Testis (tissue), 3 donors: Measurements from ENCODE around the gene SERINC1. TPM values are rescaled to one million over a fixed set of nuclear protein-coding genes. Genes with fewer than 3 reads are reported as not detected.

Experiments used
- DNase-seq: peaks from one replicate; pipeline ENCODE4 v3.0.0-alpha.2; 2019
- H3K27ac ChIP-seq, 2 donors: fragments of 200-600 bp; sonication (generic); one replicate each; pipeline ENCODE4 v1.5.1; 2019
- H3K27me3 ChIP-seq: fragments of 200-600 bp; sonication (generic); one replicate; pipeline ENCODE4 v1.5.1; 2019
- H3K36me3 ChIP-seq: fragments of 200-600 bp; sonication (generic); one replicate; pipeline ENCODE4 v1.5.1; 2017; ENCODE audit warnings: low read depth; ENCODE audit errors: missing control alignments
- H3K4me1 ChIP-seq: fragments of 200-600 bp; sonication (generic); one replicate; pipeline ENCODE4 v1.5.1; 2019
- H3K4me3 ChIP-seq, 2 donors: fragments of 200-600 bp; sonication (generic); one replicate each; pipeline ENCODE4 v1.5.1; 2017 to 2019
- H3K9me3 ChIP-seq: fragments of 200-600 bp; sonication (generic); one replicate; pipeline ENCODE4 v1.5.1; 2017
- CTCF ChIP-seq, 3 experiments: fragments of 450-650 bp in 2 of 3; fragments of 200-600 bp in 1 of 3; sonication (generic) in 1 of 3; IDR thresholded peaks; one replicate each; pipeline ENCODE4 v1.5.1; 2016 to 2019; ENCODE audit warnings: antibody characterized with exemption in 3 of 3, mild to moderate bottlenecking in 2 of 3, moderate library complexity in 1 of 3
- POLR2A ChIP-seq: fragments of 450-650 bp; IDR thresholded peaks from one replicate; pipeline ENCODE4 v1.6.1; 2017; ENCODE audit warnings: antibody characterized with exemption, mild to moderate bottlenecking, moderate library complexity
- WGBS, 2 donors: methylation state at CpG; one replicate each; pipeline ENCODE4 v1.1.5; 2018; 5-methylcytosine and 5-hydroxymethylcytosine counted together
- intact Hi-C: fragments of 100-400 bp; cut with DNase I; formaldehyde crosslinking; loops from one replicate; pipeline ENCODE4 v1.15.1; 2023; ENCODE audit warnings: low total_unique reads
- polyA plus RNA-seq: library from polyadenylated mRNA; stranded (reverse); fragments of 350-450 nt; fragmentation: Illumina TruSeq; extraction: RNeasy Lipid Tissue Mini Kit (QIAGEN cat#74804); gene quantifications from one replicate; pipeline ENCODE4 v1.2.3, GENCODE V29; 2014; ENCODE audit warnings: low read depth, low replicate concordance; ENCODE audit not compliant: insufficient read depth
- total RNA-seq, 2 donors: library from RNA; depleted of rRNA; stranded (reverse); fragments of >200 nt; gene quantifications; one replicate each; pipeline ENCODE4 v1.2.3, GENCODE V29; 2016

Gene SERINC1
- total and polyA plus RNA-seq, 3 donors from 2014 or later: 83.8 to 142 (median 114) TPM

GRCh38 chr6:122422003-122422402 is 49.6 kb downstream of the SERINC1 start:
- TF ChIP-seq CTCF (IDR thresholded peaks at IDR 0.05) (no peak), POLR2A (no peak)
- no peak overlapping the region for H3K27ac ChIP-seq
- WGBS, 2 donors: 95 to 99% methylated on average over 2 of the region's 2 CpGs
- no peaks in the 10 kb centered on the region for H3K27me3 ChIP-seq
- no peaks in the 10 kb centered on the region for H3K9me3 ChIP-seq
- H3K4me1 ChIP-seq: no peaks in the 10 kb centered on the region
- intact Hi-C loops: no loop called here
- no peak overlapping the region for H3K4me3 ChIP-seq
- no peaks in the 10 kb centered on the region for H3K36me3 ChIP-seq
- no peak for DNase-seq

- Histone ChIP-seq H3K9me3 (no peaks in the 10 kb centered on the region), H3K36me3 (no peaks in the 10 kb centered on the region), H3K27me3 (no peaks in the 10 kb centered on the region), H3K27ac (no peak overlapping the region), H3K4me1 (no peaks in the 10 kb centered on the region), H3K4me3 (no peak overlapping the region)
- DNase-seq: no peak
- TF ChIP-seq CTCF (IDR thresholded peaks at IDR 0.05): no peak
- TF ChIP-seq POLR2A: no peak
- WGBS, 2 donors: 53 to 80% methylated on average over 1 of the region's 1 CpG
- intact Hi-C loops: no loop called here
Measured at GRCh38 chr6:122416825-122417224, 54.8 kb downstream of the SERINC1 start.

GRCh38 chr6:122412001-122412400 is 59.6 kb downstream of the SERINC1 start:
- intact Hi-C loops: no loop called here
- TF ChIP-seq POLR2A (no peak), CTCF (IDR thresholded peaks at IDR 0.05) (no peak)
- no peak for DNase-seq
- Histone ChIP-seq H3K4me1 (no peaks in the 10 kb centered on the region), H3K4me3 (no peak overlapping the region), H3K27me3 (no peaks in the 10 kb centered on the region), H3K27ac (no peak overlapping the region), H3K9me3 (no peaks in the 10 kb centered on the region), H3K36me3 (no peaks in the 10 kb centered on the region)

GRCh38 chr6:122408702-122409458 is 62.7 kb downstream of the SERINC1 start:
- Histone ChIP-seq H3K4me1 (no peaks in the 10 kb centered on the region), H3K4me3 (no peak overlapping the region), H3K9me3 (no peaks in the 10 kb centered on the region), H3K27me3 (no peaks in the 10 kb centered on the region), H3K27ac (no peak overlapping the region), H3K36me3 (no peaks in the 10 kb centered on the region)
- DNase-seq: no peak
- TF ChIP-seq POLR2A (no peak), CTCF (IDR thresholded peaks at IDR 0.05) (no peak)
- intact Hi-C loops: no loop called here
- 73 to 81% methylated on average over 6 of the region's 6 CpGs for WGBS, 2 donors

- no peak overlapping the region for H3K27ac ChIP-seq
- H3K36me3 ChIP-seq: no peaks in the 10 kb centered on the region
- DNase-seq: no peak
- H3K9me3 ChIP-seq: no peaks in the 10 kb centered on the region
- no peak for TF ChIP-seq POLR2A
- TF ChIP-seq CTCF (IDR thresholded peaks at IDR 0.05): no peak
- no peaks in the 10 kb centered on the region for H3K4me1 ChIP-seq
- WGBS, 2 donors: 85 to 92% methylated on average over 1 of the region's 1 CpG
- intact Hi-C loops: no loop called here
- no peak overlapping the region for H3K4me3 ChIP-seq
- no peaks in the 10 kb centered on the region for H3K27me3 ChIP-seq
Measured at GRCh38 chr6:122408240-122408639, 63.4 kb downstream of the SERINC1 start.
